ENCODE results near the gene STXBP3. TPM values are rescaled to one million over a fixed set of nuclear protein-coding genes. Genes with fewer than 3 reads are reported as not detected.

The STXBP3 gene
- total and polyA plus RNA-seq, 2 of the 4 experiments (the other 2 are of a cell fraction), result 19.1 to 19.7 TPM

DNA sequence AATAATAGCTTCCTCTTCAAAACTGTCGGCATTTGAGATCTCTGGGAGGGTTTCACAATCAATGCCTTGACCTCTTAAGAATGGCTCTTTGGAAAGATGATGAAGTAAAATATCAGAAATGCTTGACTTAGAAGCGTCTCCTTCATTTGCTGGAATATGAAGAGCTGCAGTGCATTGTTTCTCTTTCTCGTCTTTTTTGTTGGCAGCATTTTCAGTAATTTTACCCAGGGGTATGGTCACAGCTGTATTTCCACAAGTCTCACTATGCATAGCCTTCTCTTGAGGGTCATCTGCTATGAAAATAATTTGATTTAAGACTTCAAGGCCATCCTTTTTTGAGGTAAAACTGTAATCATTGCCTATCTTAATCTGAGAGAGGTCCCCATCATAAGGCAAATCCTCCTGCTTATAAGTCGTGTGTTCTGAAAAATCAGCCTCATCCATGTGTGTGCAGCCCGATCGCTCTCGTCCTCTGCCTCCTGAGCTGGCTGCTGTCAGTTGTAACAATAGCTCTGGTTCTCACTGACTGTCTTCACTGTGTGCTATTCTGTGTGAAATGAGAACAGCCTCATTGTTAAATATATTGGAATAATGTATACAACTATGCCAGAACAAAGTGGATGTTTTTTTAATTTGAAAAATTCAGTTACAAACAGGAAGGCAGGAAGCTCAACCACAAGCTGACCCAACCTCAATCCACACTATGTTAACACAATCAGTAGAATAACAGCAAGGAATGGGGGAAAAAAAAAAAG, 105.9 kb downstream of the STXBP3 start:
- intact Hi-C loops (cut with micrococcal nuclease), result no loop called here
- Histone ChIP-seq H4K20me1 (ENCODE audit: insufficient read depth, low read length) (no peaks in the 10 kb centered on the region), H2BK120ac (ENCODE audit: low read depth, low read length) (no peak overlapping the region), H2BK15ac (ENCODE audit: low read depth, low read length) (no peak overlapping the region), H3K79me1 (ENCODE audit: low read depth in 1 of 2, low read length in 2 of 2) (no peaks in the 10 kb centered on the region), H3K56ac (ENCODE audit: extremely low read depth, insufficient read depth, low read length) (no peak overlapping the region), H3K4me1 (ENCODE audit: control insufficient read depth, insufficient read depth, low read length) (peaks cover 2% of the 10 kb centered on the region), H3K27ac (ENCODE audit: insufficient read depth, low read length) (no peak overlapping the region), H3K36me3 (ENCODE audit: control insufficient read depth, insufficient read depth, low read length) (no peaks in the 10 kb centered on the region), H3K9ac (ENCODE audit: low read depth, low read length) (no peak overlapping the region), H3K4ac (ENCODE audit: low read depth, low read length) (no peak overlapping the region), H3K4me2 (ENCODE audit: low read depth, low read length) (peak overlapping the region; percentile 16; the same call in 1 of the 2 replicates), H2AFZ (replicated peaks; ENCODE audit: low read length, poor library complexity) (peak overlapping the region; percentile 47), H3K23ac (ENCODE audit: low read depth, low read length) (no peak overlapping the region), H4K5ac (ENCODE audit: low read depth, low read length) (no peak overlapping the region), H3K27me3 (ENCODE audit: control insufficient read depth, insufficient read depth, low read length) (peaks cover 4% of the 10 kb centered on the region), H3K14ac (replicated peaks; ENCODE audit: low read depth, low read length) (peak overlapping the region; percentile 5; the same call in 1 of the 2 replicates), H2BK5ac (ENCODE audit: low read depth, low read length, poor library complexity, severe bottlenecking) (no peak overlapping the region), H3K18ac (ENCODE audit: low read depth, low read length) (no peak overlapping the region), H2AK5ac (ENCODE audit: low read depth, low read length) (no peak overlapping the region), H4K91ac (ENCODE audit: insufficient read depth, low read depth, low read length) (no peak overlapping the region), H3K9me3 (ENCODE audit: control insufficient read depth, insufficient read depth, low read length) (no peaks in the 10 kb centered on the region), H4K8ac (ENCODE audit: low read depth in 2 of 2, low read length in 2 of 2) (no peak overlapping the region), H2BK20ac (ENCODE audit: low read depth, low read length) (no peak overlapping the region), H2AK9ac (replicated peaks; ENCODE audit: low read depth, low read length, poor library complexity) (no peak overlapping the region), H3K9me1 (ENCODE audit: insufficient read depth, low read length) (no peaks in the 10 kb centered on the region), H3K4me3 (ENCODE audit: insufficient read depth, low read depth, low read length) (no peak overlapping the region)
- in situ Hi-C loops (cut with MboI; ENCODE audit: low sequenced_read_pairs), result no loop called here
- BruUV-seq (replicated peaks), result no TSS peak
- dilution Hi-C loops (cut with HindIII; ENCODE audit: low sequenced_read_pairs, unreplicated experiment), result no loop called here
- DNase-seq (no peak), ATAC-seq (ENCODE audit: low read depth) (no peak)
- no CpG with 5 or more reads among the region's 7 CpGs for WGBS, 2 experiments (ENCODE audit: extremely low coverage in 2 of 2, insufficient read length in 1 of 2)
- TF ChIP-seq MXI1 (IDR thresholded peaks at IDR 0.05; ENCODE audit: borderline replicate concordance, low read depth, low read length), result no peak
- TF ChIP-seq ELK1 (IDR thresholded peaks at IDR 0.05; ENCODE audit: borderline replicate concordance, low read depth, low read length), result no peak
- TF ChIP-seq RCOR1 (IDR thresholded peaks at IDR 0.05; ENCODE audit: insufficient replicate concordance, low read length), result no peak
- TF ChIP-seq FOS (IDR thresholded peaks at IDR 0.05; ENCODE audit: low read depth, low read length), result no peak
- no peak for TF ChIP-seq RFX5 (IDR thresholded peaks at IDR 0.05; ENCODE audit: low read depth, low read length)
- no peak for TF ChIP-seq MAZ (IDR thresholded peaks at IDR 0.05; ENCODE audit: borderline replicate concordance, low read depth, low read length)
- TF ChIP-seq CHD1 (IDR thresholded peaks at IDR 0.05; ENCODE audit: low read depth, low read length), result no peak
- TF ChIP-seq POLR2A (IDR thresholded peaks at IDR 0.05; ENCODE audit: low read depth, low read length), result no peak
- TF ChIP-seq BHLHE40 (IDR thresholded peaks at IDR 0.05; ENCODE audit: low read depth, low read length), result no peak
- TF ChIP-seq, protein P1, sequence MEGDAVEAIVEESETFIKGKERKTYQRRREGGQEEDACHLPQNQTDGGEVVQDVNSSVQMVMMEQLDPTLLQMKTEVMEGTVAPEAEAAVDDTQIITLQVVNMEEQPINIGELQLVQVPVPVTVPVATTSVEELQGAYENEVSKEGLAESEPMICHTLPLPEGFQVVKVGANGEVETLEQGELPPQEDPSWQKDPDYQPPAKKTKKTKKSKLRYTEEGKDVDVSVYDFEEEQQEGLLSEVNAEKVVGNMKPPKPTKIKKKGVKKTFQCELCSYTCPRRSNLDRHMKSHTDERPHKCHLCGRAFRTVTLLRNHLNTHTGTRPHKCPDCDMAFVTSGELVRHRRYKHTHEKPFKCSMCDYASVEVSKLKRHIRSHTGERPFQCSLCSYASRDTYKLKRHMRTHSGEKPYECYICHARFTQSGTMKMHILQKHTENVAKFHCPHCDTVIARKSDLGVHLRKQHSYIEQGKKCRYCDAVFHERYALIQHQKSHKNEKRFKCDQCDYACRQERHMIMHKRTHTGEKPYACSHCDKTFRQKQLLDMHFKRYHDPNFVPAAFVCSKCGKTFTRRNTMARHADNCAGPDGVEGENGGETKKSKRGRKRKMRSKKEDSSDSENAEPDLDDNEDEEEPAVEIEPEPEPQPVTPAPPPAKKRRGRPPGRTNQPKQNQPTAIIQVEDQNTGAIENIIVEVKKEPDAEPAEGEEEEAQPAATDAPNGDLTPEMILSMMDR (conservative IDR thresholded peaks at IDR 0.05; ENCODE audit: low read depth, low read length), result no peak
- no peak for TF ChIP-seq NFE2L2 (IDR thresholded peaks at IDR 0.05; ENCODE audit: low read depth, low read length)
- no peak for TF ChIP-seq CEBPB (IDR thresholded peaks at IDR 0.05; ENCODE audit: low read depth, low read length)
- no peak for TF ChIP-seq SMC3 (IDR thresholded peaks at IDR 0.05; ENCODE audit: low read depth, low read length)
- TF ChIP-seq, protein P2, sequence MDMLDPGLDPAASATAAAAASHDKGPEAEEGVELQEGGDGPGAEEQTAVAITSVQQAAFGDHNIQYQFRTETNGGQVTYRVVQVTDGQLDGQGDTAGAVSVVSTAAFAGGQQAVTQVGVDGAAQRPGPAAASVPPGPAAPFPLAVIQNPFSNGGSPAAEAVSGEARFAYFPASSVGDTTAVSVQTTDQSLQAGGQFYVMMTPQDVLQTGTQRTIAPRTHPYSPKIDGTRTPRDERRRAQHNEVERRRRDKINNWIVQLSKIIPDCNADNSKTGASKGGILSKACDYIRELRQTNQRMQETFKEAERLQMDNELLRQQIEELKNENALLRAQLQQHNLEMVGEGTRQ (IDR thresholded peaks at IDR 0.05; ENCODE audit: low read depth, low read length), result no peak
- TF ChIP-seq MAFK (IDR thresholded peaks at IDR 0.05; ENCODE audit: low read depth, low read length), result no peak
- TF ChIP-seq RAD21 (IDR thresholded peaks at IDR 0.05; ENCODE audit: low read length), result no peak
- ChIA-PET POLR2A (ENCODE audit: unreplicated experiment) (no interaction called here), CTCF (interaction anchor here (1.0 to 1.2 kb wide), 2 partner anchors 13 to 24 kb away, joined by 3 to 4 read pairs; no protein-coding TSS in a partner anchor)

Measured in IMR-90 (cell line).